Adrenal gland (tissue), 12 donors: ENCODE measurements around the gene E2F7. TPM values are rescaled to one million over a fixed set of nuclear protein-coding genes. Genes with fewer than 3 reads are reported as not detected.

ENCODE experiments used
- DNase-seq, 7 donors: peaks; one replicate each; pipeline ENCODE4 v3.0.0-alpha.2; 2019 to 2020
- H3K27ac ChIP-seq, 5 donors: fragments of 200-600 bp; sonication (generic) in 4 of 5; 1 replicate in 3 of 5; 2 replicates in 2 of 5; pipeline versions ENCODE4 v1.5.1 to v1.8.0; 2016 to 2020; ENCODE audit warnings: mild to moderate bottlenecking in 1 of 5
- H3K27me3 ChIP-seq: fragments of 200-600 bp; 2 replicates; pipeline ENCODE4 v1.8.0; 2021
- H3K36me3 ChIP-seq, 2 donors: fragments of 200-600 bp; replicated peaks in 1 of 2; 1 replicate in 1 of 2; 2 replicates in 1 of 2; pipeline versions ENCODE4 v1.5.1 to v1.8.0; 2018 to 2022
- H3K4me1 ChIP-seq, 2 donors: fragments of 200-600 bp; replicated peaks in 1 of 2; 1 replicate in 1 of 2; 2 replicates in 1 of 2; pipeline versions ENCODE4 v1.5.1 to v1.8.0; 2018 to 2021
- H3K4me3 ChIP-seq, 4 donors: fragments of 200-600 bp; sonication (generic) in 3 of 4; one replicate each; pipeline ENCODE4 v1.5.1; 2016 to 2018
- H3K9me3 ChIP-seq, 3 donors: fragments of 200-600 bp; sonication (generic) in 1 of 3; replicated peaks in 1 of 3; 1 replicate in 2 of 3; 2 replicates in 1 of 3; pipeline versions ENCODE4 v1.5.1 to v1.8.0; 2016 to 2021
- CTCF ChIP-seq, 6 experiments: fragments of 450-650 bp in 4 of 6; fragments of 200-600 bp in 2 of 6; sonication (generic) in 1 of 6; IDR thresholded peaks; 1 replicate in 5 of 6; 2 replicates in 1 of 6; pipeline versions ENCODE4 v1.5.1 to v1.8.0; 2016 to 2021; ENCODE audit warnings: antibody characterized with exemption in 6 of 6, mild to moderate bottlenecking in 2 of 6, moderate library complexity in 1 of 6
- POLR2A ChIP-seq, 2 donors: fragments of 450-650 bp; IDR thresholded peaks; one replicate each; pipeline ENCODE4 v1.6.1; 2017; ENCODE audit warnings: antibody characterized with exemption in 2 of 2, mild to moderate bottlenecking in 2 of 2, moderate library complexity in 1 of 2
- WGBS, 4 donors: extraction: QIAGEN DNeasy Blood & Tissue Kit in 2 of 4; methylation state at CpG; one replicate each; pipeline versions ENCODE4 v1.1.5 to v1.1.7; 2013 to 2017; 5-methylcytosine and 5-hydroxymethylcytosine counted together
- intact Hi-C, 2 donors: fragments of 100-400 bp; cut with DNase I; formaldehyde crosslinking; loops; one replicate each; pipeline versions ENCODE4 v1.14.1 to v1.15.0; 2022 to 2023
- polyA plus RNA-seq, 3 donors: library from polyadenylated mRNA; stranded (reverse); fragments of 200-250 nt in 2 of 3; fragments of 350-450 nt in 1 of 3; fragmentation: Illumina TruSeq in 1 of 3; extraction: RNeasy Lipid Tissue Mini Kit (QIAGEN cat#74804) in 1 of 3; gene quantifications; one replicate each; pipeline ENCODE4 v1.2.3, GENCODE V29; 2013 to 2014
- total RNA-seq, 9 donors: library from RNA; depleted of rRNA in 4 of 9; stranded (reverse); fragments of >200 nt in 4 of 9; fragments of 120-200 nt in 1 of 9; fragmentation: NEBNext Ultra II Directional in 1 of 9; extraction: Animal tissue kit (Norgen Biotek cat#: 25700) in 1 of 9; gene quantifications; one replicate each; pipeline versions ENCODE4 v1.1.0 to v1.2.4, GENCODE V29; 2013 to 2023
- donor health status: healthy with polysubstance abuse.
- donor health status: Bipolar disorder and iron deficiency.
- donor health status: DM: yes; HTN: yes; CAD: no.
- donor health status: DM: no; HTN: no; CAD: no.
- donor health status: DM: no; HTN: no; CAD: no.
- donor health status: DM: yes; HTN: yes; CAD: no.

E2F7 gene
- total and polyA plus RNA-seq, 12 donors: 0.07 to 2.7 (median 0.29) TPM; not detected in 3

DNA sequence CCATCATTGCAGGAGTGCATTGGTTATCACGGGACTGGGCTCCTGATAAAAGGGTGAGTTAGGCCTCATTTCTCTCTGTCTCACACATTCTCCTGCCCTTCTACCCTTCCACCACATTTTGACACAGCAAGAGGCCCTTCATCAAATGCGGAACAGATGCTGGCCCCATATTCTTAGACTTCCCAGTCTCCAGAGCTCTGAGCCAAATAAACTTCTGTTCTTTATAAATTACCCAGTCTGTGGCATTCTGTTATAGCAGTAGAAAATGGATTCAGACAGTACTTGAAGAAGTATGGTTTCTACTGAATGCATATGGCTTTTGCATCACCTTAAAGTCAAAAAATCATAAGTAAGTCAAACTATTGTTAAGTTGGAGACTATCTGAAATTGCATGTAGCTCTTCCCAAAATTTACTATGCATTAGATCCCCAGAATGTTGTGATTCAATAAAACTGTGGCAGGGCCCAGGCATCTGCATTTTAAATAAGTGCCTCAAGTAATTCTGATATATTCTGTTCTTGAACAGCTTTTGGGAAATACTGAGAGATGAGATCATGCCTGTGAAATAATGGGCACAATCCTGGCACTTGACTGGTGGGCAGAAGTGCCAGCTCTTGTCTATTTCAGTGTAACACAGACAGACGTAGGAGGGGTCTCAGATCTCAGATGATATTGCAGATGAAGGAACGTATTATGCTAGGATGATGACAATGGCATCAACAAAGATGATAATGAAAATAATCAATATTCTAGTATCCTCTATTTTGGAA is 68.2 kb downstream of the E2F7 start:
- H3K9me3 ChIP-seq: no peaks in the 10 kb centered on the region
- no peak for DNase-seq
- no peaks in the 10 kb centered on the region for H3K36me3 ChIP-seq
- no peaks in the 10 kb centered on the region for H3K27me3 ChIP-seq
- H3K4me3 ChIP-seq: no peak overlapping the region
- WGBS, 4 donors: 77 to 88% (median 81%) methylated on average over 4 of the region's 4 CpGs
- intact Hi-C loops: no loop called here
- no peak overlapping the region for H3K27ac ChIP-seq
- TF ChIP-seq CTCF (IDR thresholded peaks at IDR 0.05) (no peak), POLR2A (IDR thresholded peaks at IDR 0.05) (no peak)
- no peaks in the 10 kb centered on the region for H3K4me1 ChIP-seq

DNA sequence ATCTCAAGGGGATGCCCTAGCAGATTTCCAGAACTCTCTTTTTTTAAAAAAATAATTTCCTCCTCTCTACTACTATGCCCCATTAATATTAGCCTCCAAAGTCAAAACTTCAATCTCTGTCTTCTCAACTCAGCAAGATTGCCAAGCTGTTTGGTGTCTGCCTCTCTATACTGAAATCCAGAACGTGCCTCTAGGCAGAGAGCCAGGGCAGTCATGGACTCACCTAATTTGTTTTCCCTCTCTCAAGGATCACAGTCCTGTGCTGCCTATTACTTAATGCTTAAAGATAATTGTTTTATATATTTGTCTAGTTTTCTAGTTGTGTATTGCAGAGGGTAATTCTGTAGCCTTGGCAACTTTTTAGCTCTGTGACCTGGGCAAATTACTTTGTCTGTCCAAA is 74.7 kb downstream of the E2F7 start:
- Histone ChIP-seq H3K4me1 (no peaks in the 10 kb centered on the region), H3K9me3 (no peaks in the 10 kb centered on the region), H3K36me3 (no peaks in the 10 kb centered on the region), H3K27ac (no peak overlapping the region), H3K4me3 (no peak overlapping the region), H3K27me3 (peaks cover 3% of the 10 kb centered on the region)
- intact Hi-C loops: no loop called here
- 21 to 39% (median 26%) methylated on average over 1 of the region's 1 CpG for WGBS, 4 donors
- TF ChIP-seq POLR2A (IDR thresholded peaks at IDR 0.05) (no peak), CTCF (IDR thresholded peaks at IDR 0.05) (no peak)
- no peak for DNase-seq

GRCh38 chr12:76984566-76984965 is 80.8 kb downstream of the E2F7 start:
- H3K27ac ChIP-seq: no peak overlapping the region
- WGBS, 4 donors: 92 to 96% (median 93%) methylated on average over 26 of the region's 26 CpGs
- no peak for DNase-seq
- peaks cover 0 to 7% (median 0%) of the 10 kb centered on the region in 3 donors for H3K9me3 ChIP-seq
- no peak overlapping the region for H3K4me3 ChIP-seq
- no peak for TF ChIP-seq POLR2A (IDR thresholded peaks at IDR 0.05)
- TF ChIP-seq CTCF (IDR thresholded peaks at IDR 0.05): no peak
- intact Hi-C loops: no loop called here
- no peaks in the 10 kb centered on the region for H3K4me1 ChIP-seq
- H3K36me3 ChIP-seq: no peaks in the 10 kb centered on the region
- no peaks in the 10 kb centered on the region for H3K27me3 ChIP-seq

- intact Hi-C loops: no loop called here
- no peak overlapping the region for H3K27ac ChIP-seq
- H3K4me1 ChIP-seq: no peaks in the 10 kb centered on the region
- no peak overlapping the region for H3K4me3 ChIP-seq
- H3K9me3 ChIP-seq: peaks cover 0 to 7% (median 0%) of the 10 kb centered on the region in 3 donors
- no peak for DNase-seq
- H3K27me3 ChIP-seq: no peaks in the 10 kb centered on the region
- 61 to 73% (median 68%) methylated on average over 2 of the region's 2 CpGs for WGBS, 4 donors
- H3K36me3 ChIP-seq: no peaks in the 10 kb centered on the region
- TF ChIP-seq POLR2A (IDR thresholded peaks at IDR 0.05): no peak
- TF ChIP-seq CTCF (IDR thresholded peaks at IDR 0.05): no peak
These were observed 81.9 kb downstream of the E2F7 start for GRCh38 chr12:76983420-76983819.
